ENCODE results near the gene CXCL3. TPM values are rescaled to one million over a fixed set of nuclear protein-coding genes. Genes with fewer than 3 reads are reported as not detected.

Gene CXCL3
- total RNA-seq, 2 donors from 2014 or later, result 0.88 to 1.8 TPM

GRCh38 chr4:74023709-74024108, 14.8 kb downstream of the CXCL3 start:
- ATAC-seq (no peak), DNase-seq (no peak)
- intact Hi-C loops (cut with DNase I), result no loop called here

GRCh38 chr4:74021601-74022000, 16.9 kb downstream of the CXCL3 start:
- intact Hi-C loops (cut with DNase I), result no loop called here
- no peak for ATAC-seq
- no peak for DNase-seq

GRCh38 chr4:74018771-74019170, 19.7 kb downstream of the CXCL3 start:
- ATAC-seq, result no peak
- DNase-seq, result no peak
- intact Hi-C loops (cut with DNase I), result no loop called here

- no peak for ATAC-seq
- intact Hi-C loops (cut with DNase I), result no loop called here
- no peak for DNase-seq
These were observed 20.4 kb downstream of the CXCL3 start for GRCh38 chr4:74018116-74018515.

- DNase-seq (no peak), ATAC-seq (no peak)
- intact Hi-C loops (cut with DNase I), result no loop called here
These were observed 22.4 kb downstream of the CXCL3 start for GRCh38 chr4:74016068-74016467.

GRCh38 chr4:74015126-74015780, 23.2 kb downstream of the CXCL3 start:
- no peak for ATAC-seq
- intact Hi-C loops (cut with DNase I), result no loop called here
- DNase-seq, result no peak

- intact Hi-C loops (cut with DNase I), result no loop called here
- DNase-seq, result no peak
- ATAC-seq, result no peak
These were observed 24.2 kb downstream of the CXCL3 start for GRCh38 chr4:74014332-74014731.

GRCh38 chr4:74013264-74013663, 25.2 kb downstream of the CXCL3 start:
- DNase-seq (no peak), ATAC-seq (no peak)
- intact Hi-C loops (cut with DNase I), result no loop called here

- intact Hi-C loops (cut with DNase I), result no loop called here
- DNase-seq (no peak), ATAC-seq (no peak)
These were observed 26.4 kb downstream of the CXCL3 start for GRCh38 chr4:74012130-74012529.

- ATAC-seq, result no peak
- intact Hi-C loops (cut with DNase I), result no loop called here
These were observed 29.2 kb downstream of the CXCL3 start for GRCh38 chr4:74009307-74009706.

GRCh38 chr4:74006009-74006476, 32.4 kb downstream of the CXCL3 start:
- ATAC-seq (peak in 1 of 2 donors; percentile 27), DNase-seq (no peak)
- intact Hi-C loops (cut with DNase I), result no loop called here

More at GRCh38 chr4:74009307-74009706, 29.2 kb downstream of the CXCL3 start:
- no peak for DNase-seq

- intact Hi-C loops (cut with DNase I), result no loop called here
- ATAC-seq (no peak), DNase-seq (no peak)
These were observed 33.0 kb downstream of the CXCL3 start for GRCh38 chr4:74005528-74005927.

GRCh38 chr4:74004668-74005067, 33.8 kb downstream of the CXCL3 start:
- intact Hi-C loops (cut with DNase I), result no loop called here
- no peak for ATAC-seq

GRCh38 chr4:74000301-74000700, 38.2 kb downstream of the CXCL3 start:
- no peak for ATAC-seq
- no peak for DNase-seq
- intact Hi-C loops (cut with DNase I), result no loop called here

More at GRCh38 chr4:74004668-74005067, 33.8 kb downstream of the CXCL3 start:
- no peak for DNase-seq

GRCh38 chr4:73998040-73999011, 40.2 kb downstream of the CXCL3 start, which contains the start of gene CXCL5:
CXCL5 (minus strand) TSS chr4:73998677; CDS start chr4:73998581, 96 bp downstream.
- DNase-seq (peak; percentile 48), ATAC-seq (peak; percentile 23 to 60)
- intact Hi-C loops (cut with DNase I), result no loop called here

GRCh38 chr4:73992050-73992449, 46.4 kb downstream of the CXCL3 start:
- ATAC-seq (no peak), DNase-seq (no peak)
- intact Hi-C loops (cut with DNase I), result no loop called here

- no peak for DNase-seq
- intact Hi-C loops (cut with DNase I), result no loop called here
- no peak for ATAC-seq
These were observed 46.8 kb downstream of the CXCL3 start for GRCh38 chr4:73991742-73992000.

GRCh38 chr4:73990988-73991741, 47.3 kb downstream of the CXCL3 start:
- intact Hi-C loops (cut with DNase I), result no loop called here
- DNase-seq (no peak), ATAC-seq (no peak)

GRCh38 chr4:73989928-73990327, 48.6 kb downstream of the CXCL3 start:
- ATAC-seq (no peak), DNase-seq (no peak)
- intact Hi-C loops (cut with DNase I), result no loop called here

- DNase-seq (no peak), ATAC-seq (no peak)
- intact Hi-C loops (cut with DNase I), result no loop called here
These were observed 49.5 kb downstream of the CXCL3 start for GRCh38 chr4:73989031-73989430.
